Measurements from ENCODE around the gene NAPEPLD.
"Not testable (repeated sequence)": the region's sequence is repeated elsewhere in the genome, so short reads cannot be mapped to it uniquely, and the experiment has no call there.

NAPEPLD gene

GRCh38 chr7:103148994-103149807 lies at the start of gene NAPEPLD:
Gene NAPEPLD, minus strand, starts transcription at chr7:103149099. Its CDS starts 20,323 bp downstream, at chr7:103128776.
- DNase-seq (ENCODE audit: low read depth in 2 of 2) = peak; percentile 29 to 65

- DNase-seq (ENCODE audit: low read depth in 2 of 2) = not testable (repeated sequence)
Observed at GRCh38 chr7:103198079-103198478, 49.2 kb upstream of the NAPEPLD start.

- DNase-seq (ENCODE audit: low read depth in 2 of 2) = not testable (repeated sequence)
Observed at GRCh38 chr7:103195364-103195763, 46.5 kb upstream of the NAPEPLD start.

- not testable (repeated sequence) for DNase-seq (ENCODE audit: low read depth in 2 of 2)
Observed at GRCh38 chr7:103172415-103173146, 23.7 kb upstream of the NAPEPLD start.

GRCh38 chr7:103171695-103172414 lies 23.0 kb upstream of the NAPEPLD start:
- DNase-seq (ENCODE audit: low read depth in 2 of 2) = not testable (repeated sequence)

- not testable (repeated sequence) for DNase-seq (ENCODE audit: low read depth in 2 of 2)
Observed at GRCh38 chr7:103166921-103167544, 18.1 kb upstream of the NAPEPLD start.

GRCh38 chr7:103163087-103163825 lies 14.4 kb upstream of the NAPEPLD start:
- not testable (repeated sequence) for DNase-seq (ENCODE audit: low read depth in 2 of 2)

- not testable (repeated sequence) for DNase-seq (ENCODE audit: low read depth in 2 of 2)
Observed at GRCh38 chr7:103162641-103163040, 13.7 kb upstream of the NAPEPLD start.

GRCh38 chr7:103161998-103162616 lies 13.2 kb upstream of the NAPEPLD start:
- DNase-seq (ENCODE audit: low read depth in 2 of 2) = not testable (repeated sequence)

GRCh38 chr7:103159072-103159471 lies 10.2 kb upstream of the NAPEPLD start:
- DNase-seq (ENCODE audit: low read depth in 2 of 2) = not testable (repeated sequence)

GRCh38 chr7:103155331-103156024 lies 6.6 kb upstream of the NAPEPLD start:
- DNase-seq (ENCODE audit: low read depth in 2 of 2) = not testable (repeated sequence)

- no peak for DNase-seq (ENCODE audit: low read depth in 2 of 2)
Observed at GRCh38 chr7:103154042-103154441, 5.1 kb upstream of the NAPEPLD start.

GRCh38 chr7:103152744-103153617 lies 4.1 kb upstream of the NAPEPLD start:
- DNase-seq (ENCODE audit: low read depth in 2 of 2) = not testable (repeated sequence)

GRCh38 chr7:103151993-103152676 lies 3.2 kb upstream of the NAPEPLD start:
- not testable (repeated sequence) for DNase-seq (ENCODE audit: low read depth in 2 of 2)

GRCh38 chr7:103150192-103150591 lies 1.3 kb upstream of the NAPEPLD start:
- no peak for DNase-seq (ENCODE audit: low read depth in 2 of 2)

- no peak for DNase-seq (ENCODE audit: low read depth in 2 of 2)
Observed at GRCh38 chr7:103149808-103150180, 895 bp upstream of the NAPEPLD start.

- no peak for DNase-seq (ENCODE audit: low read depth in 2 of 2)
Observed at GRCh38 chr7:103148131-103148993, 537 bp downstream of the NAPEPLD start.
